NK-92 treated with Interleukin-12 subunit alpha and Interleukin-12 subunit beta, amount 100 ng/mL, for 24 hours (cell line): ENCODE measurements around the gene TNNI2.

Source experiments
- DNase-seq: peaks from one replicate; lab custom pipeline; 2025; lab: John Stamatoyannopoulos, UW

The TNNI2 gene

DNA sequence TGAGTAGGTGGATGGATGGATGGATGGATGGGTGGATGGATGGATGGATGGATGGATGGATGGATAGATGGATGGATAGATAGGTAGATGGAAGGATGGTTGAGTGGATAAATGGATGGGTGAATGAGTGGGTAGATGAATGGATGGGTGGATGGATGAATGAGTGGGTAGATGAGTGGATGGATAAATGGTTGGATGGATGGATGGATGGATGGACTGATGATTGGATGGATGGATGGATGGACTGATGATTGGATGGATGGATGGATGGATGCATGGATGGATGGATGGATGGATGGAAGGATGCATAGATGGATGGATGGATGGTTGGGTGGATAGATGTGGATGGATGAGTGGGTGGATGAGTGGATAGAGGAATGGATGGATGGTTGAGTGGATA lies 17.2 kb upstream of the TNNI2 start:
- DNase-seq = no peak

- DNase-seq = no peak
Observed at GRCh38 chr11:1822648-1823375, 16.0 kb upstream of the TNNI2 start.

GRCh38 chr11:1823376-1824220 lies 15.2 kb upstream of the TNNI2 start:
- DNase-seq = no peak

DNA sequence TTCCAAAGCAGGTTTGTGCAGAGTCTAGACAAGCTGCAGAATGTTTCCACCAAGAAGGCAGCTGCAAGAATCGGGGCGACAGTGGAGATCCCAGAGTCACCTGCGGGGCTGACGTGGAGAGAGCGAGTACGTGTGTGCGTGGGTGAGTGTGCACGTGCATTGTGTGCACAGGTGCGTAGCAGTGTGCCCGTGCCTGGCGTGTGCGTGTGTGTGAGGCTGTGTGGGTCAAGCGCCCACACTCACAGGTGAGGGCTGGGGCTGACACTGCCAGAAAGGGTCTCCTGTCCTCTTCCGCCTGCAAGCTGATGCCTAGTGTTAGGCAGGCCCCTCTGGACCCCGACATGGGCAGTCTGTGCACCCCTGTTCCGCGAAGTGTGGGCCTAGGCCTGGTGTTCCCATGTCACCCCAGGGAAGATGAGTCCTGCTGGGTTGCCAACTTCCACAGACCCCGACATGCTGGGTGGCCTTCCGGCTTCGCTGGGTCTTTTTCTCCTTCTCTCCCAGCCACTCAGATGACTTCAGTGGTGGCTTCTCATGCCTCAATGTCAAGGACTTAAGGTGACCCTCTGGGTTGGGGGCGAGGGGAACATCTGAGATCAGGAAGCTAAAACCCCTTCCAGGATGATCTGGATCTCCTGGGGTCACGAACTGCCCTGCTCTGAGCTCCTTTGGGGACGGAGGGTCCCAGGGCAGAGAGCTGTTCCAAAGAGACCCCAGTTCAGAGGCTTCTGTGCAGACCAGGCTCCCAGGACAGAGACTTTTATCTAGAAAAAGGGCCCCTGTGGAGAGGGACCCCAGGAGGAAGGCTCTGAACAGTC lies 14.4 kb upstream of the TNNI2 start:
- DNase-seq = no peak

DNA sequence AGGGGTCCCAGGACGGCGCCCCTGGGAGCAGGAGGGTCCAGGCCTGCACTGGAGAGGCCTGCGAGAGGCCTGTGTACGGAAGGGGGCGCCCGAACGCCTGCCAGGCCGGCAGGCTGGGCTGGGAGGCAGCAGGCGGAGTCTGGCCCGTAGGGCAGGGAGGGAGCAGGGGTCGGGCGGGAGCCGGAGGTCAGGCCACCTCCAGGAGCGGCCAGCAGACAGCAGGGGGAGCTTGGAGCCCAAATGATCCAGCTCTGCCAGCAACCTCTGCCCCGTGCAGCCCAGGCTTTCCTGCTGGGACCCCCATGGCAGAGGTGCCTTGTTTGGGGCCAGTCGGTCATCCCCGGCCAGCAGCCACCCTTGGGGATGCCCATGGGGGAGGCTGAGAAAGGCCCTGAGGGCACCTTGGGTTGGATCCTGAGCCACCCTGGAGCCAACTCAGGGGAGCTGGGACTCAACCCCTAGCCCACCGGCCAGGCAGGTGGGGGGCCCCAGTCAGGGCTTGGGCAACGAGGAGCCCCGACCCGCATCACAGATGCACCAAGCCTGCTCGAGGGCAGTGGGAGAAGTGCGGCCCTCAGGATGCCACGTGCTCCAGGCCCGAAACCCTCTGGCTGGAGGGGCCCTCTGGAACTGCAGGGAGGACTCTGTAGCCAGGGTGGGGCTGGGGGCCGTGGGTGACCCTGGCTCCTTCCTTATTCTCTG lies 13.6 kb upstream of the TNNI2 start:
- DNase-seq = no peak

- DNase-seq = no peak
Observed at GRCh38 chr11:1825785-1826451, 12.9 kb upstream of the TNNI2 start.

- no peak for DNase-seq
Observed at GRCh38 chr11:1826552-1827094, 12.2 kb upstream of the TNNI2 start.

DNA sequence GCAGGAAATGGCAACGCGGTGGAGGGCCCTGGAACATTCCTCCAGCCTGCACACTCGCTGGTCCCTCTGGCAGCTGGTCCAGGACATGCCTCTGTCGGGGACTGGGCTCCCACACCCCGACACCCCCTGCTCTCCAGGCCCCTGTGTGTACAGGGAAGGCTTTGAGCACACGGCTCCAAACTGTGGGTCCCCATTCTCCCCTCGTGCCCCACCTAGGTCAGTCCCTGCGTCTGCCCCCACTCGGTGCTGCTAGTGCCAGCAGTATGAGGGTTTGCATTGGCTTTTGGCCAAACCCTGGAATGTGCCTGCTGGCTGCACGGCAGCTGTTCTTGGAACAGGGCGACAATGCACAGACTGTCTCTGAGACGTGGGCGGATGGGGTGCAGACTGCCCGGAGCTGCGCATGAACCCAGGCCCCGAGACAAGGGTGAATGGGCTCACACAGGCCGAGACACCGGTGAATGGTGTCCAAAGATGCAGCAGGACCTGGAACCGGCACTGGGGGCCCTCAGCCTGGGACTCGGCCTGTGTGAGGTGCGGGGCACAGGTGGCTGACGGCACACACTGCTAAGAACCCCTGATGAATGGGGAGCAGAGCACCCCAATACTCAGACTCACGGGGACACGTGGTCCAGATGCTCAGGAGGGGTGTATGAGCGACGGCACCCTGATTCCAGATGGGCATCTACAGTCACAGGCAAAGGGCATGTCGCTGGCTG lies 11.5 kb upstream of the TNNI2 start:
- no peak for DNase-seq

DNA sequence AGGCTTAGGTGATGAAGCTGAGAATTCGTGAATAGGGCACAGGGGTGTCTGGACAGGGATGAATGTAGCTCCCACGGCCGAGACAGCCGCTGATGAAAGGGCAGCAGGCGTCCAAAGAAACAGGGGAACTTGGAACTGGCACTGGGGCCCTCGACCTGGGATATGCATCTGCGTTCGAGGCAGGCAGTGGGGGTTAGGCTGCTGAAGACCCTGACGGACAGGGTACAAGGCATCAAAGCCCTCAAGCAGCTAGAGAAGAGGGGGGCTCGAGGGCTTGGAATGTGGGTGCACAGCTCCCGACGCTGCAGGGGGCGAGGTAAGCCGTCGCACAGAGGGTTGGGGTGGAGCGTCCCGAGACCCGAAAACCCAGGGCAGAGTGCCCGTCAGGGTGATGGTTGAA lies 10.8 kb upstream of the TNNI2 start:
- DNase-seq = no peak

GRCh38 chr11:1828542-1828941 lies 10.2 kb upstream of the TNNI2 start:
- no peak for DNase-seq

DNA sequence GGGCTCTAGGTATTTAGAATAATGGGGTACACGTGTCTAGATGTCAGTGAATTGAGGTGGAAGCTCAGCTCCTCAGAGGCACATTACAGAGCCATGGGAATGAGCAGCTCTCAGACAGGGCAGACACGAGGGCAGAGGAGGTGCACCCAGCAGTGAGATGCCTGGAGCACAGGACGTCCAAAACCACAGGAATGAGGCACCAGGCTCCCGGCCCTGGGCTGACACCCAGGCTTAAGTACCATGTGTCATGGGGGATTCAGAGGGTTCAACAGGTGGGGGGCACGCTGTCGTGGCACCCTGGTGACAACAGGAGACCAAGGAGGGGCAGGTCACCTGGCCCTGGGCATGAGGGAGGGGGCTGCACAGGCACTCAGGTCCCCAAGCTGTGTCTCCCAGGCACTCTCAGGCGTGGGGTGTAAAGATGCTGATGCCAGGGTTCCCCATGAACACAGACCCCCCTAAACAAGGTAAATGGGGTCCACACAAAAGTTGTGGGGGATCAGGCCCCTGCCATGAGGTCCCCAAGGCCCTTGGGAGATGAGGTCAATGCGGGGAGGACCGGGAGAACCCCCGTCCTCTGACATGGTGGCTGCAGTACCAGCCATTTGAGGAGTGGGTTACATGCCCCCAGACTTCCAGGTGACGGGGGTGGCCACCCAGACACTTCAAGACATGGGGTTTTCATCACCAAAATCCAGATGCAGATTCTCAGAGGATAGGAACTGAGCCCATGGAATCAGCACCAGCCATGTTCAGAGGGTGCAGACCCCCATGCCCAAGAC lies 9.6 kb upstream of the TNNI2 start:
- no peak for DNase-seq

DNA sequence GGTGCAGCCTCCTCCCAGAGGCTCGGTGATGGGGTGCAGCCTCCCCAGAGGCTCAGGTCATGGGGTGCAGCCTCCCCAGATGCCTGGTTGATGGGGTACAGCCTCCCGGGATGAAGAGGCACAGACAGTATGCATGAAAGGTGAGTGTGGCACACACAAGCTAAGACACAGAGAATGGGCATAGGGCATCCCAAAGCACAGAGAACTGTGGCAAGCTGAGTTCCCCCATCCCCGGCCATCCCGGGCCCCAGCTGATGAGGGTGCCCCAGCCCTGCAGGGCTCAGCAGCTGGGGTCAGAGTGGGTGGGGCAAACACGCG lies 8.8 kb upstream of the TNNI2 start:
- DNase-seq = no peak

GRCh38 chr11:1830322-1831223 lies 8.2 kb upstream of the TNNI2 start:
- DNase-seq = no peak

GRCh38 chr11:1831338-1832210 lies 7.2 kb upstream of the TNNI2 start:
- no peak for DNase-seq

DNA sequence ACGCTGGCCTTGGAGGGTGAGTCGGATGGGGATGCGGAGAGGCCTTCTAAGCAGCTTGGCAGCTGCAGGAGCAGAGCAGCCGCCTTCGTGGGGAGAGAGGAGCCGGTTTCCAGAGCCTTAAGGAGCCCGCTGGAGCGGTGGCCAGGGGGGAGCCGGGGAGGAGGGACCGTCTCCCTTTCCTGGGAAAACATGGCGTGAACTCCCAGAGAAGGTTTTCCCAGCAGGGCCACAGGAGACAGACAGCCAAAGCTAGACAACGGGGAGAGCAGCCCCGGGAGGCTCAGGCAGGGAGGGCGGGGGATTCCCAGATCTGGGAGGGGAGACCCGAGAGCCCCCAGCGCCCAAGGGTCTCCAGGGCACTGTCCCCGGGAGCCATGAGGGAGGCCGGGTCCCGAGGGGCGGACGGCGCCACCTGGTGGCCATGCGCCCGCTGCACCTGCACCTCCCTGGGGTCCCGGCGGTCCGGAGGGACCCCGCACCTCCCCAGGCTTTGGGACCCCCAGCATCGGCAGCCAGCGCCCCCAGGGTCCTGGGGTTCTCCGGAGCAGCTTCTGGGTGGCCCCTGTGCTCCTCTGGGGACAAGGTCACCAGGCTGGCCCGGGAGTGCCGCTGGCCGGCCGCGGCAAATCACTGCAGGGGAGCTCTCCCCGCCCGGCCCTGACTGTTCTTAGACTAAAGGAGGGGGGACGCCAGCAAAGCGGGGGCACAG lies 6.4 kb upstream of the TNNI2 start:
- peak; percentile 47 for DNase-seq

DNA sequence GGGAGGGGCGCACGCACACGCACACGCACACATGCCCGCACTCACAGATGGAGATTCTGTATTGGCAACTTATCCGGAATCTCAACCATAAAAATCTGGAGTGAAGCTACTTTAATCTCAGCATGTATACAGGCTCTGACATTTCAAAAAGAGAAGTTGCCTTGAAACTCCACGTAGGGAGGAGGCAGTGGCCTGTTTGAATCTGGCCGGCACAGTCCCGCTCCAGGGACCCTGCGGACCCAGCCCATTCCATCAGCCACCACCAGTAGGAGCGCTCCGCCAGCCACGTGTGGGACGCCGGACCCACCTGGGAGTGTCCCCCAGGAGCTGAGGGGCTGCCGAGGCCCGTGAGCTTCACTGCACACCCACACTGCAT lies 5.9 kb upstream of the TNNI2 start:
- DNase-seq = no peak

DNA sequence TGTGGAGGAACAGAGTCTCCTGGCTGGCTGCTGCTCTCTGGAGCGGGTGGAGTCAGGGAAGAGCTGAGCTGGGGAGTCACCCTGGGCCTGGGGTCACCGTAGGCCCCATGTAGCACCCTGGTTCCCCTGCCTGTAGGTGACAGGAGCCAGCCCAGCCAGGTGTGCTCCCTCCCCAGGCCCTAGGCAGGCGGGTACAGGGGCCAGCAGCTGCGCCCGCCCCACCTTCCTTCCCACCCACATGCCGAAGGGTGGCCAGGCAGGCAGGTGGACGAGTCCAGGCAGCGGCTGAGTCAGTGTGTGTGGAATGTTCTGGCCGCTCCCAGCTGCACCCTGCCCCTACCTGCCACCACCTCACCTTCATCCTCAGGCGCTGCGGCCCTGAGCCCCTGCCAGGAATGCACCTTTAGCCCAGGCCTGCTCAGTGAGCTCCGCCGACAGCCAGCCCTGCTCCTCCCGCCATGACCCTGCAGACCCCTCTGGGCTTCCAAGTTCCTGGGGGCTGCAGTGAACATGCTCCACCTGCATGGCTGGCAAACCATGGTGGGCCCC lies 4.6 kb upstream of the TNNI2 start:
- DNase-seq = no peak
